HL-60/S4 treated with retinoic acid at 250 ng/mL for 4 days and 3 days (cell line): Measurements from ENCODE around the gene RFX6.

Experiments
- in situ Hi-C: fragments of 300-500 bp; cut with MboI; formaldehyde crosslinking; loops from 2 replicates; pipeline ENCODE4 v1.7.0; 2022; ENCODE audit warnings: low sequenced_read_pairs

RFX6 gene

GRCh38 chr6:116888732-116889360, 11.8 kb downstream of the RFX6 start:
- in situ Hi-C loops: no loop called here

- in situ Hi-C loops: no loop called here
Measured at GRCh38 chr6:116894669-116895068, 17.6 kb downstream of the RFX6 start.

- in situ Hi-C loops: no loop called here
Measured at GRCh38 chr6:116895935-116896334, 18.9 kb downstream of the RFX6 start.

GRCh38 chr6:116902634-116903033, 25.6 kb downstream of the RFX6 start:
- in situ Hi-C loops: no loop called here

- in situ Hi-C loops: no loop called here
Measured at GRCh38 chr6:116922853-116923548, 46.0 kb downstream of the RFX6 start.

GRCh38 chr6:116924245-116924644, 47.2 kb downstream of the RFX6 start:
- in situ Hi-C loops: no loop called here

- in situ Hi-C loops: no loop called here
Measured at GRCh38 chr6:116925088-116925794, 48.2 kb downstream of the RFX6 start.

GRCh38 chr6:116928677-116929076, 51.6 kb downstream of the RFX6 start:
- in situ Hi-C loops: no loop called here

GRCh38 chr6:116929825-116930224, 52.8 kb downstream of the RFX6 start:
- in situ Hi-C loops: no loop called here

- in situ Hi-C loops: no loop called here
Measured at GRCh38 chr6:116931456-116931855, 54.4 kb downstream of the RFX6 start.

- in situ Hi-C loops: no loop called here
Measured at GRCh38 chr6:116932496-116932895, 55.5 kb downstream of the RFX6 start.

GRCh38 chr6:116933485-116933884, 56.4 kb downstream of the RFX6 start:
- in situ Hi-C loops: no loop called here

GRCh38 chr6:116938305-116938704, 61.3 kb downstream of the RFX6 start:
- in situ Hi-C loops: no loop called here

GRCh38 chr6:116941727-116942126, 64.7 kb downstream of the RFX6 start:
- in situ Hi-C loops: no loop called here

- in situ Hi-C loops: no loop called here
Measured at GRCh38 chr6:116945809-116946208, 68.8 kb downstream of the RFX6 start.

GRCh38 chr6:116948533-116949304, 71.7 kb downstream of the RFX6 start:
- in situ Hi-C loops: no loop called here

- in situ Hi-C loops: no loop called here
Measured at GRCh38 chr6:116949964-116950363, 72.9 kb downstream of the RFX6 start.

GRCh38 chr6:116954335-116954734, 77.3 kb downstream of the RFX6 start:
- in situ Hi-C loops: no loop called here

GRCh38 chr6:116954938-116955337, 77.9 kb downstream of the RFX6 start:
- in situ Hi-C loops: no loop called here

GRCh38 chr6:116955773-116956172, 78.7 kb downstream of the RFX6 start:
- in situ Hi-C loops: no loop called here

- in situ Hi-C loops: no loop called here
Measured at GRCh38 chr6:116963972-116964371, 86.9 kb downstream of the RFX6 start.
